Measurements from ENCODE around the gene CHCHD6. TPM values are rescaled to one million over a fixed set of nuclear protein-coding genes. Genes with fewer than 3 reads are reported as not detected.

The CHCHD6 gene
- total RNA-seq, 2 donors from 2014 or later = 9.3 to 13.2 TPM

GRCh38 chr3:126676919-126677705 is 26.9 kb upstream of the CHCHD6 start:
- H3K27me3 ChIP-seq = no peaks in the 10 kb centered on the region
- H3K9ac ChIP-seq (ENCODE audit: low read depth in 2 of 2, low read length in 2 of 2) = no peak overlapping the region
- no peaks in the 10 kb centered on the region for H3K36me3 ChIP-seq
- no peak for DNase-seq
- H3K4me1 ChIP-seq = no peaks in the 10 kb centered on the region
- no peak overlapping the region for H3K27ac ChIP-seq
- H3K9me3 ChIP-seq = no peaks in the 10 kb centered on the region
- H3K4me3 ChIP-seq = no peak overlapping the region
- intact Hi-C loops (cut with DNase I) = loop anchor here (10.0 kb wide), 2 partner anchors 498 to 868 kb away; no protein-coding TSS in a partner anchor
- TF ChIP-seq, protein P1, sequence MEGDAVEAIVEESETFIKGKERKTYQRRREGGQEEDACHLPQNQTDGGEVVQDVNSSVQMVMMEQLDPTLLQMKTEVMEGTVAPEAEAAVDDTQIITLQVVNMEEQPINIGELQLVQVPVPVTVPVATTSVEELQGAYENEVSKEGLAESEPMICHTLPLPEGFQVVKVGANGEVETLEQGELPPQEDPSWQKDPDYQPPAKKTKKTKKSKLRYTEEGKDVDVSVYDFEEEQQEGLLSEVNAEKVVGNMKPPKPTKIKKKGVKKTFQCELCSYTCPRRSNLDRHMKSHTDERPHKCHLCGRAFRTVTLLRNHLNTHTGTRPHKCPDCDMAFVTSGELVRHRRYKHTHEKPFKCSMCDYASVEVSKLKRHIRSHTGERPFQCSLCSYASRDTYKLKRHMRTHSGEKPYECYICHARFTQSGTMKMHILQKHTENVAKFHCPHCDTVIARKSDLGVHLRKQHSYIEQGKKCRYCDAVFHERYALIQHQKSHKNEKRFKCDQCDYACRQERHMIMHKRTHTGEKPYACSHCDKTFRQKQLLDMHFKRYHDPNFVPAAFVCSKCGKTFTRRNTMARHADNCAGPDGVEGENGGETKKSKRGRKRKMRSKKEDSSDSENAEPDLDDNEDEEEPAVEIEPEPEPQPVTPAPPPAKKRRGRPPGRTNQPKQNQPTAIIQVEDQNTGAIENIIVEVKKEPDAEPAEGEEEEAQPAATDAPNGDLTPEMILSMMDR (IDR thresholded peaks at IDR 0.05) = no peak

DNA sequence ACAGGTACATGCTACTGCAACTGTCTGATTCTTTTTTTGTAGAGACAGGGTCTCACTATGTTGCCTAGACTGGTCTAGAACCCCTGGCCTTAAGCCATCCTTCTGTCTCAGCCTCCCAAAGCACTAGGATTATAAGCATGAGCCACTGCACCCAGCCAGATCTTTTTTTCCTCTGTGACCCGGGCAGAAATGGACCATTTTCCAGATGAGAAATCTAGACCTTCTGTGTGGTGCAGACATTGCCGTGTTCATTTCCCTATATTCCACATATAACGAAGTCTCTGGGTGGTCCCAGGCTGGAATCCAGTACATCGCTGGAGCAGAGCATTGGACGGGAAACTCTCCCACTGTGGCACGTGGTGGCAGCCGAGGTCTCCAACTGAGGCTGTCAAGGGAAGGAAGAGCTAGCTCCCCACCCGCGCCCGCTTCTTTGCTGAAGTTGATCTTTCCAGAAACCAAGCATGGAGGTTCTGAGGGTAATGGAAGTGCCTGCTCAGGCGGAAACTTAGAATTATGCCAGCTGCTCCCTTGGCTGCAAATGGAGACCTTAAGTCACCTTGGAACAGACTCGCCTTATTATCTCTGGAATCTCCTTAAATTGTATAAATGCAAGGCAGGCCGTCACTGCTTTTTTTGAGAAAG is 26.1 kb upstream of the CHCHD6 start:
- no peak overlapping the region for H3K4me3 ChIP-seq
- no peak overlapping the region for H3K9ac ChIP-seq (ENCODE audit: low read depth in 2 of 2, low read length in 2 of 2)
- intact Hi-C loops (cut with DNase I) = loop anchor here (10.0 kb wide), 2 partner anchors 497 to 867 kb away; no protein-coding TSS in a partner anchor
- TF ChIP-seq, protein P1 (IDR thresholded peaks at IDR 0.05) = no peak
- no peaks in the 10 kb centered on the region for H3K4me1 ChIP-seq
- H3K27ac ChIP-seq = no peak overlapping the region
- H3K36me3 ChIP-seq = no peaks in the 10 kb centered on the region
- H3K9me3 ChIP-seq = no peaks in the 10 kb centered on the region
- no peak for DNase-seq
- H3K27me3 ChIP-seq = no peaks in the 10 kb centered on the region

GRCh38 chr3:126678693-126679317 is 25.2 kb upstream of the CHCHD6 start:
- no peak overlapping the region for H3K27ac ChIP-seq
- H3K36me3 ChIP-seq = no peaks in the 10 kb centered on the region
- intact Hi-C loops (cut with DNase I) = loop anchor here (10.0 kb wide), 2 partner anchors 496 to 866 kb away; no protein-coding TSS in a partner anchor
- H3K9ac ChIP-seq (ENCODE audit: low read depth in 2 of 2, low read length in 2 of 2) = peak overlapping the region in 1 of 2 donors; percentile 43
- H3K27me3 ChIP-seq = no peaks in the 10 kb centered on the region
- TF ChIP-seq, protein P1 (IDR thresholded peaks at IDR 0.05) = no peak
- H3K9me3 ChIP-seq = no peaks in the 10 kb centered on the region
- DNase-seq = peak; percentile 18
- no peaks in the 10 kb centered on the region for H3K4me1 ChIP-seq
- no peak overlapping the region for H3K4me3 ChIP-seq

GRCh38 chr3:126679318-126679751 is 24.7 kb upstream of the CHCHD6 start:
- TF ChIP-seq, protein P1 (IDR thresholded peaks at IDR 0.05) = peak; percentile 99
- Histone ChIP-seq H3K36me3 (no peaks in the 10 kb centered on the region), H3K9ac (ENCODE audit: low read depth in 2 of 2, low read length in 2 of 2) (no peak overlapping the region), H3K9me3 (no peaks in the 10 kb centered on the region), H3K27ac (no peak overlapping the region), H3K4me3 (no peak overlapping the region), H3K27me3 (no peaks in the 10 kb centered on the region), H3K4me1 (no peaks in the 10 kb centered on the region)
- intact Hi-C loops (cut with DNase I) = loop anchor here (10.0 kb wide), 2 partner anchors 495 to 865 kb away; no protein-coding TSS in a partner anchor
- peak; percentile 85 for DNase-seq

Data from colonic mucosa (tissue), 4 donors.